GM12891 (cell line): ENCODE measurements around the gene SETBP1.

Experiments used
- DNase-seq: peaks from one replicate; pipeline ENCODE4 v3.0.0; 2011; ENCODE audit warnings: low spot score; ENCODE audit not compliant: insufficient read length
- FAIRE-seq: peaks from 2 replicates; lab custom pipeline; 2011; peaks lifted over from hg19 to GRCh38; lab: Jason Lieb, UNC
- PAX5 ChIP-seq: IDR thresholded peaks from 2 replicates; pipeline ENCODE4 v1.6.1; 2011; ENCODE audit warnings: low read length, moderate library complexity, mild to moderate bottlenecking; ENCODE audit not compliant: insufficient read depth, severe bottlenecking
- POLR2A ChIP-seq: IDR thresholded peaks from 2 replicates; pipeline ENCODE4 v1.6.1; 2011; ENCODE audit warnings: low read depth, low read length, control low read depth
- POLR2AphosphoS5 ChIP-seq: IDR thresholded peaks from 2 replicates; pipeline ENCODE4 v1.6.1; 2011; ENCODE audit warnings: low read depth, low read length, control low read depth
- POU2F2 ChIP-seq: IDR thresholded peaks from 2 replicates; pipeline ENCODE4 v1.6.1; 2011; ENCODE audit warnings: low read depth, mild to moderate bottlenecking, control low read depth, low read length, moderate library complexity
- SPI1 ChIP-seq: IDR thresholded peaks from 2 replicates; pipeline ENCODE4 v1.6.1; 2011; ENCODE audit warnings: low read depth, low read length, control low read depth
- TAF1 ChIP-seq: IDR thresholded peaks from 2 replicates; pipeline ENCODE4 v1.6.1; 2011; ENCODE audit warnings: low read depth, low read length, control low read depth

SETBP1 gene

DNA sequence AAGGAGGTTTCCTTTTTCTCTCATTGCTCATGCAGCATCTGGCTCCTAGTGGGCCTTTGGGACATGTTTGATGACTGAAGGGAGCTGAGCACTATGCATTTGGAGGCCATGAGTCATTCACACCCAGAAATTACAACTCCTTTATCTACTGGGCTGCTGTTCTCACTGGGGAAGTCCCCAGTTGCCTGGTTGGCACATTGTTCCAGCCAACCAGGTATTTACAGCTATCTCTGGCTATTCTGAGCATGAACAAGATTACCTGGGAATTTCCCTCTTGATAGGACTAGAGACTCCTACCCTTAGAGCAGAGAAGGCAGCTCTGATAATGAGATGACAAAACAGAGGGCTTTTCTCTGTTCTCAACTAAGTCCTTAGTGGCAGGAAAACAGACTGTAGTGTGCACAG, 206.5 kb downstream of the SETBP1 start:
- DNase-seq = peak; percentile 12
- FAIRE-seq = no peak

GRCh38 chr18:44889111-44889510, 208.4 kb downstream of the SETBP1 start:
- DNase-seq = no peak
- FAIRE-seq = no peak
- TF ChIP-seq POLR2A = no peak
- TF ChIP-seq POLR2AphosphoS5 = no peak
- TF ChIP-seq TAF1 = no peak
- TF ChIP-seq POU2F2 = no peak
- TF ChIP-seq SPI1 = no peak
- no peak for TF ChIP-seq PAX5

More for the DNA sequence above, 206.5 kb downstream of the SETBP1 start:
- no peak for TF ChIP-seq PAX5
- TF ChIP-seq POU2F2 = no peak
- TF ChIP-seq SPI1 = 0 out of 2 replicates have a peak, but pooled peaks have one; percentile 12
- TF ChIP-seq TAF1 = no peak

- TF ChIP-seq POU2F2 (no peak), SPI1 (no peak), PAX5 (no peak), POLR2AphosphoS5 (no peak), TAF1 (no peak), POLR2A (no peak)
- DNase-seq (no peak), FAIRE-seq (no peak)
Observed at GRCh38 chr18:44893045-44893706, 212.5 kb downstream of the SETBP1 start.

GRCh38 chr18:44893966-44894365, 213.3 kb downstream of the SETBP1 start:
- DNase-seq (no peak), FAIRE-seq (peak; percentile 43)
- TF ChIP-seq SPI1 = 0 out of 2 replicates have a peak, but pooled peaks have one; percentile 12
- TF ChIP-seq POLR2A = no peak
- TF ChIP-seq TAF1 = no peak

GRCh38 chr18:44895176-44895798, 214.6 kb downstream of the SETBP1 start:
- FAIRE-seq = peak; percentile 78
- no peak for DNase-seq
- TF ChIP-seq PAX5 (no peak), TAF1 (no peak), POLR2A (no peak), SPI1 (no peak), POLR2AphosphoS5 (no peak), POU2F2 (no peak)

GRCh38 chr18:44896846-44897245, 216.2 kb downstream of the SETBP1 start:
- DNase-seq (no peak), FAIRE-seq (no peak)
- TF ChIP-seq POU2F2 = no peak
- TF ChIP-seq TAF1 = no peak
- TF ChIP-seq SPI1 = no peak
- no peak for TF ChIP-seq PAX5
- no peak for TF ChIP-seq POLR2A
- TF ChIP-seq POLR2AphosphoS5 = no peak

GRCh38 chr18:44897411-44897810, 216.7 kb downstream of the SETBP1 start:
- FAIRE-seq (no peak), DNase-seq (no peak)

GRCh38 chr18:44897816-44898215, 217.1 kb downstream of the SETBP1 start:
- DNase-seq (no peak), FAIRE-seq (no peak)
- TF ChIP-seq POLR2AphosphoS5 (no peak), SPI1 (no peak), TAF1 (no peak), PAX5 (no peak), POLR2A (no peak), POU2F2 (no peak)

More at GRCh38 chr18:44897411-44897810, 216.7 kb downstream of the SETBP1 start:
- TF ChIP-seq TAF1 = no peak
- TF ChIP-seq POLR2AphosphoS5 = no peak
- no peak for TF ChIP-seq POU2F2
- no peak for TF ChIP-seq PAX5
- no peak for TF ChIP-seq SPI1
- TF ChIP-seq POLR2A = no peak

GRCh38 chr18:44898498-44898897, 217.8 kb downstream of the SETBP1 start:
- FAIRE-seq (no peak), DNase-seq (no peak)
- TF ChIP-seq SPI1 = no peak
- TF ChIP-seq PAX5 = no peak
- no peak for TF ChIP-seq POLR2A
- TF ChIP-seq POU2F2 = no peak
- no peak for TF ChIP-seq POLR2AphosphoS5
- no peak for TF ChIP-seq TAF1

DNA sequence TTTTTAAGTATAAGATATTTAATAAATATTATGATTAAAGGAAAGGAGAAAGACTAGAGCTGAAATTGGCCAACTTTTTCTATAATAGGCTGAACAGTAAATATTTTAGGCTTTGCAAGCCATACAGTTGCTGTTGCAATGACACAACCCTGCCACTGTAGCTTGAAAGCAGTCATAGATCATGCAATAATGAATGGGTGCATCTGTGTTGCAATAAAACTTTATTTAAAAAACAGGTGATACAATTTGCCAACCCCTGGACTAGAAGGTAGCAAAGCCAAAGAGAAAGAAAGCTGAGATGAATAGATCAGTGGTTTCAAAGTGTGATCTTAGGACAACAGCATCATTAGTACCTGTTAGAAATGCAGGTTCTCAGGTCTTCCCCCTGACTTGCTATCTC, 219.1 kb downstream of the SETBP1 start:
- DNase-seq (no peak), FAIRE-seq (no peak)
- TF ChIP-seq PAX5 = no peak
- no peak for TF ChIP-seq SPI1
- no peak for TF ChIP-seq POLR2AphosphoS5
- TF ChIP-seq TAF1 = no peak
- no peak for TF ChIP-seq POU2F2
- TF ChIP-seq POLR2A = no peak
